Tibial nerve (tissue), 4 donors: ENCODE data around the gene ABHD10.

Source experiments
- CTCF ChIP-seq, 5 experiments: fragments of 200-600 bp in 3 of 5; fragments of 450-650 bp in 2 of 5; sonication (generic) in 3 of 5; IDR thresholded peaks; one replicate each; pipeline ENCODE4 v1.5.1; 2016 to 2019; ENCODE audit warnings: antibody characterized with exemption in 5 of 5, mild to moderate bottlenecking in 3 of 5, moderate library complexity in 2 of 5
- EP300 ChIP-seq, 2 donors: sonication (generic); formaldehyde crosslinking; IDR thresholded peaks; one replicate each; pipeline ENCODE4 v1.6.1; 2017; ENCODE audit warnings: antibody characterized with exemption in 2 of 2, mild to moderate bottlenecking in 1 of 2
- POLR2A ChIP-seq, 2 donors: fragments of 450-650 bp; IDR thresholded peaks; one replicate each; pipeline ENCODE4 v1.6.1; 2017; ENCODE audit warnings: antibody characterized with exemption in 2 of 2, mild to moderate bottlenecking in 2 of 2, moderate library complexity in 2 of 2

DNA sequence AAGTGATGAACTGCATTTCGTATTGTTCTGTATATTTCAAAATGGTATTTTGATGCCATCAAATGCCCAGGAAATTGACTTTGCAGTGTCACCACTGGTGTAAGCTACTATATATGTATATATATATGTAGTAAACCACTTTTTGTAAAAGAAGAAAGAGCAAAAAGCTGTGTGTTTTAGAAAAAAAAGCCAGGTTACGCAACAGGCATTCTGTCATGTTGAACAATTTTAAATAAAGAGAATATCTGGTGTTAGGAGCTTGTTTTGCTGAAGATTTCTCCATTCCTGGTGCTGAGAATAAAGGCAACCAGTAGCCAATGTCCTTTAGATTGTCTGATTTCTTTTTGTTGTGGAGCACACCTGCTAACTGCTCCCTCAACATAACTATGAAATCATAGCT is 3.7 kb upstream of the ABHD10 start:
- TF ChIP-seq POLR2A (IDR thresholded peaks at IDR 0.05) (no peak), CTCF (IDR thresholded peaks at IDR 0.05) (no peak), EP300 (IDR thresholded peaks at IDR 0.05) (no peak)
